Tibial nerve (tissue), 4 donors: ENCODE results near the gene CC2D2B.

Source experiments
- EP300 ChIP-seq, 2 donors: sonication (generic); formaldehyde crosslinking; IDR thresholded peaks; one replicate each; pipeline ENCODE4 v1.6.1; 2017; ENCODE audit warnings: antibody characterized with exemption in 2 of 2, mild to moderate bottlenecking in 1 of 2
- POLR2A ChIP-seq, 2 donors: fragments of 450-650 bp; IDR thresholded peaks; one replicate each; pipeline ENCODE4 v1.6.1; 2017; ENCODE audit warnings: antibody characterized with exemption in 2 of 2, mild to moderate bottlenecking in 2 of 2, moderate library complexity in 2 of 2
- TF ChIP-seq, protein P1 (sequence below), 5 experiments: fragments of 200-600 bp in 3 of 5; fragments of 450-650 bp in 2 of 5; sonication (generic) in 3 of 5; IDR thresholded peaks; one replicate each; pipeline ENCODE4 v1.5.1; 2016 to 2019; ENCODE audit warnings: antibody characterized with exemption in 5 of 5, mild to moderate bottlenecking in 3 of 5, moderate library complexity in 2 of 5

DNA sequence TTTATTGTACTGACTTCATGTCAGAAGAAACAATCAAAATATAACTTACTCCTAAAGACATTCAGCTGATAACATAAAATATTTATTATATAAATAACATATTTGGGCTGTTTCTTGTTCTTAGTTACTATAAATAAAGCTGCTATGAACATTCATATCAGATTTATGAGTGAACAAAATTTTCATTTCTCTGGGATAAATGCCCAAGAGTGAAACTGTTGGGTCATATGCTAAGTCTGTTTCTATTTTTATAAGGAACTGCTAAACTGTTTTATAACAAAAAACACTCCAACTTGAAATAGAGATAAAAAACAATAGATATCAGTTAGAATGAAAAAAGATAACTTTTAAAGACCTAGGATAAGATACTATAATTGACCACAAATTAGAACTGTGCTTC, 26.5 kb upstream of the CC2D2B start:
- TF ChIP-seq POLR2A (IDR thresholded peaks at IDR 0.05) = no peak
- TF ChIP-seq, protein P1, sequence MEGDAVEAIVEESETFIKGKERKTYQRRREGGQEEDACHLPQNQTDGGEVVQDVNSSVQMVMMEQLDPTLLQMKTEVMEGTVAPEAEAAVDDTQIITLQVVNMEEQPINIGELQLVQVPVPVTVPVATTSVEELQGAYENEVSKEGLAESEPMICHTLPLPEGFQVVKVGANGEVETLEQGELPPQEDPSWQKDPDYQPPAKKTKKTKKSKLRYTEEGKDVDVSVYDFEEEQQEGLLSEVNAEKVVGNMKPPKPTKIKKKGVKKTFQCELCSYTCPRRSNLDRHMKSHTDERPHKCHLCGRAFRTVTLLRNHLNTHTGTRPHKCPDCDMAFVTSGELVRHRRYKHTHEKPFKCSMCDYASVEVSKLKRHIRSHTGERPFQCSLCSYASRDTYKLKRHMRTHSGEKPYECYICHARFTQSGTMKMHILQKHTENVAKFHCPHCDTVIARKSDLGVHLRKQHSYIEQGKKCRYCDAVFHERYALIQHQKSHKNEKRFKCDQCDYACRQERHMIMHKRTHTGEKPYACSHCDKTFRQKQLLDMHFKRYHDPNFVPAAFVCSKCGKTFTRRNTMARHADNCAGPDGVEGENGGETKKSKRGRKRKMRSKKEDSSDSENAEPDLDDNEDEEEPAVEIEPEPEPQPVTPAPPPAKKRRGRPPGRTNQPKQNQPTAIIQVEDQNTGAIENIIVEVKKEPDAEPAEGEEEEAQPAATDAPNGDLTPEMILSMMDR (IDR thresholded peaks at IDR 0.05) = no peak
- TF ChIP-seq EP300 (IDR thresholded peaks at IDR 0.05) = no peak
